RWPE2 (cell line): Measurements from ENCODE around the gene CHCHD6.

Experiments
- ATAC-seq: fragments of 200-7000 bp; cut with Tn5 transposase; 3 replicates; pipeline ENCODE4 v1.9.1; 2021; ENCODE audit warnings: low read depth
- DNase-seq: peaks from one replicate; pipeline ENCODE4 v3.0.0-alpha.2; 2020; ENCODE audit warnings: low spot score
- H3K27ac ChIP-seq: fragments of 450-650 bp; 2 replicates; pipeline ENCODE4 v1.5.1; 2017; ENCODE audit warnings: mild to moderate bottlenecking; ENCODE audit not compliant: poor library complexity, severe bottlenecking
- H3K27me3 ChIP-seq: fragments of 250-450 bp; sonication (Bioruptor Pico); 2 replicates; pipeline ENCODE4 v1.5.1; 2021; ENCODE audit warnings: mild to moderate bottlenecking, moderate library complexity; ENCODE audit not compliant: insufficient read depth, poor library complexity, severe bottlenecking
- H3K36me3 ChIP-seq: fragments of 250-450 bp; sonication (Bioruptor Pico); 2 replicates; pipeline ENCODE4 v1.5.1; 2020; ENCODE audit warnings: low read depth, mild to moderate bottlenecking, moderate library complexity
- H3K4me1 ChIP-seq: fragments of 250-450 bp; sonication (Bioruptor Pico); 2 replicates; pipeline ENCODE4 v1.5.1; 2021; ENCODE audit warnings: mild to moderate bottlenecking, moderate library complexity; ENCODE audit not compliant: insufficient read depth, poor library complexity, severe bottlenecking
- H3K4me3 ChIP-seq: fragments of 250-450 bp; sonication (Bioruptor Pico); 2 replicates; pipeline ENCODE4 v1.5.1; 2021; ENCODE audit warnings: mild to moderate bottlenecking, moderate library complexity; ENCODE audit not compliant: severe bottlenecking
- H3K9me3 ChIP-seq: fragments of 250-450 bp; sonication (Bioruptor Pico); 2 replicates; pipeline ENCODE4 v1.5.1; 2021; ENCODE audit warnings: mild to moderate bottlenecking, moderate library complexity; ENCODE audit not compliant: severe bottlenecking
- CTCF ChIP-seq: fragments of 450-650 bp; IDR thresholded peaks from one replicate; pipeline ENCODE4 v1.5.1; 2017; ENCODE audit warnings: mild to moderate bottlenecking, moderate library complexity; ENCODE audit not compliant: poor library complexity, severe bottlenecking

Gene CHCHD6

GRCh38 chr3:126692858-126693257, 11.2 kb upstream of the CHCHD6 start:
- no peak for TF ChIP-seq CTCF
- Histone ChIP-seq H3K4me3 (no peak overlapping the region), H3K4me1 (no peaks in the 10 kb centered on the region), H3K27me3 (peaks cover 7% of the 10 kb centered on the region), H3K36me3 (no peaks in the 10 kb centered on the region), H3K27ac (no peak overlapping the region), H3K9me3 (no peaks in the 10 kb centered on the region)
- ATAC-seq (no peak), DNase-seq (no peak)

- Histone ChIP-seq H3K4me1 (no peaks in the 10 kb centered on the region), H3K9me3 (no peaks in the 10 kb centered on the region), H3K4me3 (no peak overlapping the region), H3K27me3 (peaks cover 7% of the 10 kb centered on the region), H3K27ac (no peak overlapping the region), H3K36me3 (no peaks in the 10 kb centered on the region)
- DNase-seq, result no peak
- ATAC-seq, result no peak
- no peak for TF ChIP-seq CTCF
Observed at GRCh38 chr3:126693921-126694320, 10.1 kb upstream of the CHCHD6 start.

GRCh38 chr3:126696701-126697267, 7.3 kb upstream of the CHCHD6 start:
- no peak overlapping the region for H3K4me3 ChIP-seq
- H3K9me3 ChIP-seq, result no peaks in the 10 kb centered on the region
- H3K27ac ChIP-seq, result no peak overlapping the region
- TF ChIP-seq CTCF, result no peak
- DNase-seq (no peak), ATAC-seq (no peak)
- H3K4me1 ChIP-seq, result no peaks in the 10 kb centered on the region
- no peaks in the 10 kb centered on the region for H3K36me3 ChIP-seq
- peaks cover 3% of the 10 kb centered on the region for H3K27me3 ChIP-seq

- no peak for TF ChIP-seq CTCF
- Histone ChIP-seq H3K4me1 (no peaks in the 10 kb centered on the region), H3K36me3 (no peaks in the 10 kb centered on the region), H3K9me3 (no peaks in the 10 kb centered on the region), H3K27ac (no peak overlapping the region), H3K4me3 (no peak overlapping the region), H3K27me3 (peaks cover 3% of the 10 kb centered on the region)
- DNase-seq (no peak), ATAC-seq (no peak)
Observed at GRCh38 chr3:126699011-126699410, 5.0 kb upstream of the CHCHD6 start.

GRCh38 chr3:126704494-126705214, 614 bp downstream of the CHCHD6 start:
- TF ChIP-seq CTCF, result no peak
- H3K4me3 ChIP-seq, result peak overlapping the region; percentile 76
- H3K27ac ChIP-seq, result no peak overlapping the region
- H3K9me3 ChIP-seq, result no peaks in the 10 kb centered on the region
- H3K36me3 ChIP-seq, result no peaks in the 10 kb centered on the region
- no peaks in the 10 kb centered on the region for H3K27me3 ChIP-seq
- peaks cover 2% of the 10 kb centered on the region for H3K4me1 ChIP-seq
- ATAC-seq (peak; percentile 15; the same call in 2 of the 3 replicates), DNase-seq (no peak)
